Measurements from ENCODE around the gene COL4A1. TPM values are rescaled to one million over a fixed set of nuclear protein-coding genes. Genes with fewer than 3 reads are reported as not detected.

The COL4A1 gene
- total and polyA plus RNA-seq, 2 of the 13 experiments (the other 11 are each of a cell fraction or from before 2014, with no cell fraction given): not detected

GRCh38 chr13:110240352-110240751, 66.6 kb downstream of the COL4A1 start:
- Histone ChIP-seq H2AFZ (ENCODE audit: low read length) (no peak overlapping the region), H3K9me3 (ENCODE audit: low read length) (no peaks in the 10 kb centered on the region), H3K4me1 (ENCODE audit: insufficient read depth, low read length) (no peaks in the 10 kb centered on the region), H3K79me2 (ENCODE audit: insufficient read depth, low read length) (no peaks in the 10 kb centered on the region), H3K9ac (ENCODE audit: insufficient read depth, low read depth, low read length) (no peak overlapping the region), H3K4me2 (ENCODE audit: low read depth, low read length) (no peak overlapping the region), H4K20me1 (ENCODE audit: insufficient read depth, low read length) (no peaks in the 10 kb centered on the region), H3K27me3 (ENCODE audit: control insufficient read depth in 1 of 2, insufficient read depth in 2 of 2, low read length in 2 of 2) (peaks cover 0 to 36% of the 10 kb centered on the region in 2 experiments; a peak in 3 of 5 replicates), H3K27ac (ENCODE audit: extremely low read length, insufficient read depth, low read length) (no peak overlapping the region), H3K4me3 (replicated peaks in 1 of 3; ENCODE audit: insufficient read depth in 1 of 3, low read depth in 2 of 3, low read length in 3 of 3) (no peak overlapping the region), H3K36me3 (replicated peaks in 1 of 2; ENCODE audit: control insufficient read depth in 1 of 2, insufficient read depth in 2 of 2, low read length in 2 of 2) (no peaks in the 10 kb centered on the region)
- no TSS peak for BruUV-seq (replicated peaks)
- WGBS (ENCODE audit: low lambda C conversion rate): 12% methylated on average over 6 of the region's 10 CpGs
- intact Hi-C loops (cut with micrococcal nuclease; ENCODE audit: unreplicated experiment) (no loop called here), in situ Hi-C loops (cut with HindIII; ENCODE audit: extremely low pct_ligation_motif_present, low pct_unique_long_range_greater_than_20kb) (no loop called here)
- no peak for ATAC-seq
- TF ChIP-seq ZNF207 (IDR thresholded peaks at IDR 0.05; ENCODE audit: borderline replicate concordance): no peak
- TF ChIP-seq, protein P1, sequence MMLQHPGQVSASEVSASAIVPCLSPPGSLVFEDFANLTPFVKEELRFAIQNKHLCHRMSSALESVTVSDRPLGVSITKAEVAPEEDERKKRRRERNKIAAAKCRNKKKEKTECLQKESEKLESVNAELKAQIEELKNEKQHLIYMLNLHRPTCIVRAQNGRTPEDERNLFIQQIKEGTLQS (CRISPR knock-in tag; IDR thresholded peaks at IDR 0.05): no peak
- TF ChIP-seq PPARG (CRISPR knock-in tag; conservative IDR thresholded peaks at IDR 0.05): no peak
- no peak for TF ChIP-seq ZMYM3 (CRISPR knock-in tag; IDR thresholded peaks at IDR 0.05)
- TF ChIP-seq, protein P2, sequence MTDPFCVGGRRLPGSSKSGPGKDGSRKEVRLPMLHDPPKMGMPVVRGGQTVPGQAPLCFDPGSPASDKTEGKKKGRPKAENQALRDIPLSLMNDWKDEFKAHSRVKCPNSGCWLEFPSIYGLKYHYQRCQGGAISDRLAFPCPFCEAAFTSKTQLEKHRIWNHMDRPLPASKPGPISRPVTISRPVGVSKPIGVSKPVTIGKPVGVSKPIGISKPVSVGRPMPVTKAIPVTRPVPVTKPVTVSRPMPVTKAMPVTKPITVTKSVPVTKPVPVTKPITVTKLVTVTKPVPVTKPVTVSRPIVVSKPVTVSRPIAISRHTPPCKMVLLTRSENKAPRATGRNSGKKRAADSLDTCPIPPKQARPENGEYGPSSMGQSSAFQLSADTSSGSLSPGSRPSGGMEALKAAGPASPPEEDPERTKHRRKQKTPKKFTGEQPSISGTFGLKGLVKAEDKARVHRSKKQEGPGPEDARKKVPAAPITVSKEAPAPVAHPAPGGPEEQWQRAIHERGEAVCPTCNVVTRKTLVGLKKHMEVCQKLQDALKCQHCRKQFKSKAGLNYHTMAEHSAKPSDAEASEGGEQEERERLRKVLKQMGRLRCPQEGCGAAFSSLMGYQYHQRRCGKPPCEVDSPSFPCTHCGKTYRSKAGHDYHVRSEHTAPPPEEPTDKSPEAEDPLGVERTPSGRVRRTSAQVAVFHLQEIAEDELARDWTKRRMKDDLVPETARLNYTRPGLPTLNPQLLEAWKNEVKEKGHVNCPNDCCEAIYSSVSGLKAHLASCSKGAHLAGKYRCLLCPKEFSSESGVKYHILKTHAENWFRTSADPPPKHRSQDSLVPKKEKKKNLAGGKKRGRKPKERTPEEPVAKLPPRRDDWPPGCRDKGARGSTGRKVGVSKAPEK (CRISPR knock-in tag; IDR thresholded peaks at IDR 0.05; ENCODE audit: borderline replicate concordance): no peak
- no peak for TF ChIP-seq ZNF839 (CRISPR knock-in tag; IDR thresholded peaks at IDR 0.05; ENCODE audit: borderline replicate concordance)
- no peak for TF ChIP-seq DNMT3B (CRISPR knock-in tag; conservative IDR thresholded peaks at IDR 0.05)
- no peak for TF ChIP-seq ZNF253 (CRISPR knock-in tag; IDR thresholded peaks at IDR 0.05; ENCODE audit: borderline replicate concordance)
- no peak for TF ChIP-seq ZNF282 (IDR thresholded peaks at IDR 0.05; ENCODE audit: partially characterized antibody)
- TF ChIP-seq, protein P3, sequence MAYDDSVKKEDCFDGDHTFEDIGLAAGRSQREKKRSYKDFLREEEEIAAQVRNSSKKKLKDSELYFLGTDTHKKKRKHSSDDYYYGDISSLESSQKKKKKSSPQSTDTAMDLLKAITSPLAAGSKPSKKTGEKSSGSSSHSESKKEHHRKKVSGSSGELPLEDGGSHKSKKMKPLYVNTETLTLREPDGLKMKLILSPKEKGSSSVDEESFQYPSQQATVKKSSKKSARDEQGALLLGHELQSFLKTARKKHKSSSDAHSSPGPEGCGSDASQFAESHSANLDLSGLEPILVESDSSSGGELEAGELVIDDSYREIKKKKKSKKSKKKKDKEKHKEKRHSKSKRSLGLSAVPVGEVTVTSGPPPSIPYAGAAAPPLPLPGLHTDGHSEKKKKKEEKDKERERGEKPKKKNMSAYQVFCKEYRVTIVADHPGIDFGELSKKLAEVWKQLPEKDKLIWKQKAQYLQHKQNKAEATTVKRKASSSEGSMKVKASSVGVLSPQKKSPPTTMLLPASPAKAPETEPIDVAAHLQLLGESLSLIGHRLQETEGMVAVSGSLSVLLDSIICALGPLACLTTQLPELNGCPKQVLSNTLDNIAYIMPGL (CRISPR knock-in tag; IDR thresholded peaks at IDR 0.05; ENCODE audit: borderline replicate concordance in 1 of 2, low read depth in 1 of 2): no peak
- no peak for TF ChIP-seq TEAD2 (CRISPR knock-in tag; IDR thresholded peaks at IDR 0.05)
- no peak for TF ChIP-seq SP1 (IDR thresholded peaks at IDR 0.05)
- TF ChIP-seq SP1 (CRISPR knock-in tag; IDR thresholded peaks at IDR 0.05): no peak
- no peak for TF ChIP-seq ZNF878 (CRISPR knock-in tag; IDR thresholded peaks at IDR 0.05)
- no peak for TF ChIP-seq POGK (CRISPR knock-in tag; conservative IDR thresholded peaks at IDR 0.05)
- TF ChIP-seq FOXK1 (CRISPR knock-in tag; IDR thresholded peaks at IDR 0.05; ENCODE audit: borderline replicate concordance, low read depth): no peak
- no peak for TF ChIP-seq ZNF33A (CRISPR knock-in tag; IDR thresholded peaks at IDR 0.05; ENCODE audit: borderline replicate concordance)
- TF ChIP-seq HNRNPH1 (optimal IDR thresholded peaks at IDR 0.05; ENCODE audit: low read depth, low read length): no peak
- no peak for TF ChIP-seq CENPX (CRISPR knock-in tag; IDR thresholded peaks at IDR 0.05)
- no peak for DNase-seq (ENCODE audit: low spot score)
- FAIRE-seq: no peak
- CTCF ChIA-PET (ENCODE audit: low intra/inter-chr PET ratio, low total read pairs): no interaction called here
- POLR2A ChIA-PET: no interaction called here
